HG03135 (cell line): ENCODE measurements around the gene CTAGE1.

Source experiments
- ATAC-seq: cut with Tn5 transposase; IDR thresholded peaks from one replicate; pipeline ENCODE4 v1.9.1; 2021; ENCODE audit warnings: mild to moderate bottlenecking, moderate library complexity; ENCODE audit not compliant: unreplicated experiment

Gene CTAGE1

GRCh38 chr18:22436136-22436535, 18.4 kb upstream of the CTAGE1 start:
- no peak for ATAC-seq

GRCh38 chr18:22434973-22435608, 17.4 kb upstream of the CTAGE1 start:
- ATAC-seq = no peak

GRCh38 chr18:22433956-22434355, 16.2 kb upstream of the CTAGE1 start:
- no peak for ATAC-seq

- no peak for ATAC-seq
These were observed 15.0 kb upstream of the CTAGE1 start for GRCh38 chr18:22432657-22433137.

GRCh38 chr18:22429564-22429963, 11.8 kb upstream of the CTAGE1 start:
- ATAC-seq = no peak

GRCh38 chr18:22428672-22429071, 11.0 kb upstream of the CTAGE1 start:
- ATAC-seq = no peak

GRCh38 chr18:22427822-22428549, 10.3 kb upstream of the CTAGE1 start:
- no peak for ATAC-seq

- ATAC-seq = no peak
These were observed 6.8 kb upstream of the CTAGE1 start for GRCh38 chr18:22424565-22424963.

- ATAC-seq = no peak
These were observed 6.3 kb upstream of the CTAGE1 start for GRCh38 chr18:22423878-22424564.

GRCh38 chr18:22422909-22423548, 5.3 kb upstream of the CTAGE1 start:
- no peak for ATAC-seq

GRCh38 chr18:22420652-22421051, 2.9 kb upstream of the CTAGE1 start:
- no peak for ATAC-seq

GRCh38 chr18:22412176-22412911, 5.4 kb downstream of the CTAGE1 start:
- no peak for ATAC-seq

GRCh38 chr18:22411446-22411845, 6.3 kb downstream of the CTAGE1 start:
- ATAC-seq = no peak

GRCh38 chr18:22410126-22410525, 7.6 kb downstream of the CTAGE1 start:
- ATAC-seq = no peak

GRCh38 chr18:22409445-22409844, 8.3 kb downstream of the CTAGE1 start:
- ATAC-seq = no peak

GRCh38 chr18:22408059-22408458, 9.7 kb downstream of the CTAGE1 start:
- ATAC-seq = no peak

GRCh38 chr18:22405142-22405541, 12.6 kb downstream of the CTAGE1 start:
- ATAC-seq = no peak

- no peak for ATAC-seq
These were observed 13.8 kb downstream of the CTAGE1 start for GRCh38 chr18:22403950-22404349.

GRCh38 chr18:22399949-22400348, 17.8 kb downstream of the CTAGE1 start:
- ATAC-seq = no peak

GRCh38 chr18:22398464-22398863, 19.3 kb downstream of the CTAGE1 start:
- ATAC-seq = no peak

- no peak for ATAC-seq
These were observed 23.3 kb downstream of the CTAGE1 start for GRCh38 chr18:22394428-22394827.
